Stimulated activated CD4-positive, alpha-beta T cell treated with anti-CD3 and anti-CD28 coated beads, Interleukin-1b, Interleukin-23, amount 100 ng/mL, for 1 hour (primary cell): ENCODE measurements around the gene TOX2.

ENCODE experiments used
- DNase-seq, 2 donors: peaks; one replicate each; pipeline ENCODE4 v3.0.0-alpha.2; 2020; ENCODE audit warnings: low read depth in 2 of 2

Gene TOX2

DNA sequence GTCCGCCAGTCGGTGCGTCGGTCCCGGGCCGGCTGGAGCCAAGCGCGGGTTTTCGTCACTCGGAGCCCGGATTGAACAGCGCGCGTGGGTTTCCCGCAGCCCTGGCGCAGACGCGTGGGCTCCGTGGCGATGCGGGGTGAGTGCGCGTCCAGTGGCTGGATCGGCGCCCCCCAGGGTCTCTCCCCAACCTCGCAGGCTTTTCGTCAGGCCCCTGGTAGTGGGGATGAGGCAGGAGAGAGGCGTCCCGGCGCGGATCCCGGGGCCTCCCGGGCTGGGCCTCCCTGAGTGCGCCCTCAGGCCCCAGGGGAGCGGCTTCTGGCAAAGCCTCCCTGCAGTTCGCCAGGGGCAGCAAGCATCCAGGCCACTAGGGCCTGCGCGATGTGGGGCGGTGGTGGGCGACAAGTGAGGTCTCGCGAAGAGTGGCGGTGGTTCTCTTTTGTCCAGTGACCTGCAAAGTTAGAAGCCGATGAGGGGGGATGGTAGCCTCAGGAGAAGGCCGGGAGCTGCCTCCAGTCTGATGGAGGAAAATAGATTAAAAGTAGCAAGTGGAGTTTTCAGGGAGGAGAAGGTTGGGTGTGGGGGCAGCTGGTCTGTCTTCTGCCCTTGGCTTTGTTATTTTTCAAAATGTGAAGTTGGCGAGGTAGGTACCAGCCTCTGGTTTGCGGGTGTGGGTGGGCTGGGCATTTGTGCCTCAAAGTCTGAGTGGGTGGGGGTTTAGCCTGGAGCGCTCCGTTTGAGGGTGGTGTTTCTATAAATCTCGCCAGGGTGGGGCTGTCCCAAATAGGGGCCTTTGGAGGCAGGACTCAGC, 1.6 kb downstream of the TOX2 start:
- no peak for DNase-seq

DNA sequence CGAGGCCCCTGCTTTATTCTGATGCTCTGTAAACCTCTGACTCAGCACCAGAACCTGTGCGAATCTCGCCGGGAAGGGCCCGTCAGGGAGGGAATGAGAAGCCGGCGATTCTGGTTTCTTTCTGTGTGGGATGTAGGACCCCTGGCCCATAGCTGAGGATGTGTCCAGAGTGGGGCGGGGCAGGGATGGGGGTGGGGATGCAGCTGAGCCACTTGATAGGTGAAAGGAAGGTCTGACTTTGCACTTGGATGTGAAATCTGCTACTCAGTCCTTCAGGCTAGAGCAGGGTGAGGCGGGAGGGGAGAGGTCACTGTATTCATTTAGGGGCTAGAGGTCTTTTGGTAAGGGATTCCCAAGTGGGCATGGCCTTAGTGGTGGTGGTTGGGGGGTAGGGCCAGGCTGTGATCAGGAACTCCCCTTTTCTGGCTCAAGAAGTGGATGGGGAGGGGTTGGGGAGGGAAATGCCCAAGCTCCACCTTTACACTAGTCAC, 2.3 kb downstream of the TOX2 start:
- no peak for DNase-seq

DNA sequence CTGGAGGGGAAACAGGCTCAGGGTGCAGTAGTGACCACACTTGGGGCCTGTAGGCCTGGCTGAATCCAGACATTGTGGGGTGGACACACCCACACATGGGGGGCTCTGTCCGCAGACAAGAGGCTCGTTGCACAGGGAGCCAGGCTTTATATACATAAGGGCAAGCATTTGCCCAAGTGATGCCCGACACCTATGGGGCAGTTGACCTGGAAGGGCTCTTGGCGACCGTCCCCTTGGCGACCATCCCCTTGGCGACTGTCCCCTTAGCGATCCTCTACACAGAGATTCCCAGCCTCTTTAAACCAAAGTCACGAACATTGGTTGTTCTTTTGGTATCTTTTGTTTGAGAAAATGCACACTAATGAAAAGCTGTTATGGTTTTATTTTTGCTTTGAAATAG, 2.7 kb downstream of the TOX2 start:
- no peak for DNase-seq

DNA sequence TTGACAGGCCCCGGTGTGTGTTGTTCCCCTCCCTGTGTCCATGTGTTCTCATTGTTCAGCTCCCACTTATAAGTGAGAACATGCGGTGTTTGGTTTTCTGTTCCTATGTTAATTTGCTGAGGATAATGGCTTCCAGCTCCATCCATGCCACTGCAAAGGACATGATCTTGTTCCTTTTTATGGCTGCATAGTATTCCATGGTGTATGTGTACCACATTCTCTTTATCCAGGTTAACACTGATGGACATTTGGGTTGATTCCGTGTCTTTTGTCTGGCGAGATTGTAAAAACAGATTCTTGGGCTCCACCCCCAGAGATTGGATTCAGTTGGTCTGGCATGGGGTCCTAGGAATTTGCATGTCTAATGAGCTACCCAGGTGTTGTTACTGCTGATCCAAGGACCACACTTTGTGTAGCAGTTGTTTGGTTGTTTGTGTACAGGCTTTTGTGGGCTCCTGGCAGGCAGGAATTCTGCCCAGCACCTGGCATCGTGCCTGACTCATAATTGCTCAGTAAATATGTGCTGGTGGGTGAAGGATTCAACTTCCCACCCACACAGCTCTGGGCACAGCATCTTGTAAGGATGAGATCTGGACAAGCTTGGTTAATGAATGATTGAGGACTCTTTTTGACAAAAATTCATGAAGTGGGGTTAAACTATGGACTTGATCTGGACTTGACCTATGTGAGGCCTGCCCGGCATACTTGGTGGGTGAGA, 5.2 kb downstream of the TOX2 start:
- no peak for DNase-seq

DNA sequence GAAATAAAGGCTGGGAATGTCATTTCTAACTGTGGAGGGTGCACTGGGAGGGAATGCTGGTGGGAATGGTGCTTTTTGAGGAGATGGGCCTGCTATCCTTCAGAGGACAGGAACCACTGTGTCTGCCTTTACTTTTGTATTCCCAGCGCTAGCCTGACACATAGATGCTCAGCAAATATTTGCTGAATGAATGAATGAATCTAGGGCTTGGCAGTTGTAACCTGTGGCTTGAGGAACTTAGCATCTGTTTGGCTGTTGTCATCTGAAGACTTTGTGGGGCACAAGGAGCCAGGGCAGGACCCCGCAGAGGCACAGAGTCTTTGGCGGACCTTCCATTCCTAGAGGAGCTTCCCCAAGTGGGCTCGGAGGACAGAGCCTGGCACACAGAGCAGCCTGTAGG, 6.1 kb downstream of the TOX2 start:
- no peak for DNase-seq

DNA sequence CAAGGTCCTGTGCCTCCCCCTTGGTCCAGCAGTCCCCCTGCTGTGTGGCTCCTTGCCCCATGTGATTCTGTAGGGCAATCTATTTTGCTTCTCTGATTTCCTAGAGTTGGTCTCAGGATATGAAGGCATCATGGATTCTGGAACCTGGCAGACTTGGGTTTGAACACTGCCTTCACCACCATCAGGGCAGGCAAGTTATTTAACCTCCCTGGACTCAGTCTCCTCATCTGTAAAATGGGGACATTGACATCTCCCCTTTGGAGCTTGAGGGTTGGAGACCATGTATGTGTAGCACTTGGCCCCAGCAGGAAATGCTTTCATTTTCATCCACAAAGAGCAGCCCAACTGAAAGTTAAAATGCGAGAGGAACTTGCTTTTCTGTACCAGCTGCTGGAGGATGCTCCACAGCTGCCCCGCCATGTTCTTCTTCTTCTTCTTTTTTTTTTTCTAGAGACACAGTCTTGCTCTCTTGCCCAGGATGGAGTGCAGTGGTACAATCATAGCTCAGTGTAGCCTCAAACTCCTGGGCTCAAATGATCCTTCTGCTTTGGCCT, 6.7 kb downstream of the TOX2 start:
- DNase-seq = no peak

DNA sequence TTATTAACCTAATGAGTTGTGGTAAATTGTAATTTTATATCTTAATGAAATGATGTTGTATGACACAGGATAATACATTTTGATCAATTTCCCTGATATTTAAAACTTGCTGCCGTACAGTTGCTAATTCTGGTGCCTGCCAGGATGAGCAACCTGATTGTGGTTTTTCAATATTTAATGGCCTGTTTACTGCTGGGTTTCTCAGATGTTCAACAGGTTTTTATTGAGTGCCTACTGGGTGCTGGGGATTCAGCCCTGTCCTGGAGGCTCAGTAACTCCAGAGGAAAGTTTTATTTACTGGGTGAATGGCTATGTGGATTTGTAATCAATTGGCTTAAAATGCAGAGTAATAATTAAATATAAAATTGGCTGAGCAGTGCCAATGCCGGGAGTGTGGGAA, 8.0 kb downstream of the TOX2 start:
- no peak for DNase-seq

DNA sequence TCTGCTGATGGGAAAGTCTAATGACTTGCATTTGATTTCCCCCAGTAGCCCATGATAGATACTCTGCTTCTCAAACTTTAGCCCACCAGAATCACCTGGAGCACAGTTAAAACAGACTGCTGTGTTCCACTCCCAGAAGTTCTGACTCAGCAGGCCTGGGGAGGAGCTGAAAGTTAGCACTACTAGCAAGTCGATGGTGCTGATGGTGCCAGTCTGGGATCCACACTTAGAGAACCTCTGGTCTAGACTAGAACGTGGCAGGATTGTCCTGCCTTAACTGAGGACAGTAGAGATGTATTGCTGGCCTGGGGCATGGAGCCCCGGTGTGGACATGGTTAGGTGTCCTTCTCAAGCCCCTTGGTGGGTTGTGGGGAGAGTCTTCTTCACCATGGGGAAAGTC, 8.7 kb downstream of the TOX2 start:
- DNase-seq = no peak

DNA sequence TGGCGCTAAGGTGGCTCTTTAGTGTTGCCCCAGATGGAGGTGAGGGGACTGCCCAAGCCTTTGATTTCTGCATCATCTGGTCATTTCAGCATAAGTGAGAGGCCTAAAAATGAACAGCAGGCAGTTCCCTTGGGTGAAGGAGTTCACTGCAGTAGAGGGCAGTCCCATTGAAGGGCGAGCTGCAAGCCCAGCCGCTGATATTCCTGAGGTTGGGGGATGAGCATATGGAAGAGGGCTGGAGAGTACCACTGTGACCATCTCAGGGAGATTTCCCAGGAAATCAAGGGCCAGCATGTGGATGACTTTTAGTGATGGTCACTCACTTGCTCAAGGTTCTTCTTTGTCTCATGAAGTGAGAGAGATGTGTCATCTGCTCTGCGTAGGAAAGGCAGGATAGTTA, 9.3 kb downstream of the TOX2 start:
- DNase-seq = no peak

DNA sequence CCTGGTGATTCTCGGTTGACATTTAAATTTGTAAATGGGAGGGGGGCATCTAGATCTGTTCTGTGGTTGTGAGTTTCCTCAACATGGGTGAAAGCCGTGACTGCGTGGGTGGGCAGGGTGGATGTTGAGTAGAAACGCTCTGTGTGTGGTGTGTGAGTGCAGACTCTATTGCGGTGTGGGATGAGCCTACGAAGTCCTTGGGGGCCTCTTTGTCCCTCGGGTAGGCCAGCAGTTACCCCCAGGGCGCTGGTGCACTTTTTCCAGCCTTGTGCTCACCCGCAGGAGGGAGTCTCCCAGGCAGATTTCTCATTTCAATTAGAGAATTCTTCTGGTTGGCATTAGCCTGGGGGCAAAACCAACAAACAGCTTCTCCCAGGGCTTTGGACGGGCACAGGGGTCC, 10.6 kb downstream of the TOX2 start:
- DNase-seq = peak in 1 of 2 donors; percentile 55

DNA sequence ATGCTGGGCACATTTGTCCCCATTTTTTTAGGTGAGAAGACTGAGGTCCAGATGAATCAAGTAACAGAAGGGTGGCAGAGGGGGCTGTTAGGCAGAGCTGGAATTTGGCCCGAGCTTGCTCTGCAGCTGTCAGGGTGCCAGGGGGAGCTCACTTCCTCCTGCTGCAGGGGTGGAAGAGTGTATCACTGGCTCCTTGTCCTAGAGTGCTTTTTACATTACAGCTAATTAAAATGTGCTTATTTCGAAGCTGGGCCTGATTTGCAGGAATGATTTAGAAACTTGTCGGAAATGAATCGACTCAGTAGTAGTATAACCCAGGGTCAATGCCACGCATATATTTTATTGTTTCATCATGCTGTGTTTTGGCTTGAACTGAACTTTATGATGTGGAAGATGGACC, 11.1 kb downstream of the TOX2 start:
- no peak for DNase-seq

DNA sequence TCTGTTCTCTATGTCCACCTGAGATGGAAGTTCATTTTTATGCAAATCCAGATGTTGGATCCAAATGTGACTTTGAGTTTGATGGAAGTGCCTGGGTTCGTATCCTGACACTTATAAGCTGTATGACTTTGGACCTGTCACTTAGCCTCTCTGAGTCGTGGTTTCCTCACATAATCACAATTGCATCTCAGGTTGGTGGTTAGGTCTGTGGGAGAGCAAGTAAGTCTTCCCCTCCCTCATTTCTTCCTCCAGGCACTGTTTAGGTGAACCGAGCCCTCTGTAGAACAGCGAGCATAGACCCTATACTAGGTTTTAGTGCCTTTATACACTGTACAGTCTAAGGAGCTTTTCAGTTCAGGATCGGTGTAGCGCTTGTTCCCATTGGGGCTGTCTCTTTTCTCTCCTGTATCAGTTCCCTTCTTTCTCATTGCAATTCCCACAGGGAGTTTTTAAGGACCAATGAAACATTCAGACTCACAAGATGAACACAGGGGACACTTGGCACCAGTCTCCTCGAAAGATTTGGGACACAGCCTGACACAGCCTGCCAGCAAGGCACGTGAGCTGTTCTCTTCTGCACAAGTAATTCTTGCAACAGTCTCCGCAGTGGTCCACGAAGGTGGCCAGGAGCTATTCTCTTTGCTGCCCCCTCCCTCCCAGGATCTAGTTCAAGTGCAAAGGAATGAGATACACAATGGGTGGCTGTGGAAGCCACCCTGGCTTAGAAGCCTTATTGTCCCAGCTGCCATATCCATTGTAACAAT, 11.8 kb downstream of the TOX2 start:
- DNase-seq = no peak

DNA sequence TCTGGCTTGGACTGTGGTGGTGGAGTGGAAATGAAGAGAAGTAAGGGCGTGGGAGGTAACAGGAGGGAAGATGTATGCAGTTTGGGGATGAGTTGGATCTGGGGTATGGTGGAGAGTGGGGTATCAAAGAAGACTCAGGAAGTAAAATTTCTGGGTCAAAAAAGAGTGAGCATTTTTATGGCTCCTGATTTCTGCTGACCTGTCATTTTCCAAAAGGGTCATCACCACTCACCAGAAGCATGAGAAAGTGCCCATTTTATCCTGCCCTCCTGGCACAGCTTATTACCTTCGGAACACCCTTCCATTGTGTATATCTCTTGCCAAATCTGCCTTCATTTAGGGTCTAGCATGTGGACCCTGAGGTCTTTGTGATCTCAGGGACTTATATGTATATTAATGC, 17.3 kb downstream of the TOX2 start:
- DNase-seq = no peak

DNA sequence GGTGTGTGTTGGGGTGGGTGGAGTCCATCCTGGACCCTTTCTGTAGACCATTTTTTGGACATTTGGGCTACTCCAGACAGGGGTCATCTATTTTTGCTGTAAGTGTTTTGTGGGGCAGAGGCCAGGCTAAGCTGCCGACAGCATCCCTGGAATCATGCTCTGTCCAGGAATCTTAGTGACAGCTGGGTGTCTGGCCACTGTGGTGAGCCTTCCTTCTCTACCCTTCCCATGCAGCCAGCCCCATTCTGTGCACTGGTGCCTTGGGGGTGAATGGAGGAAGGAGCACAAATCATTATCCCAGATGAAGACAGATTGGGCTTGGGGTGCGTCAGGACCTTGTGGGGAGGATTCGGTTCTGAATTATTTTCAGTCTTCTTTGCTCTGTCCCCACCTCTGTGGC, 20.2 kb downstream of the TOX2 start:
- no peak for DNase-seq

DNA sequence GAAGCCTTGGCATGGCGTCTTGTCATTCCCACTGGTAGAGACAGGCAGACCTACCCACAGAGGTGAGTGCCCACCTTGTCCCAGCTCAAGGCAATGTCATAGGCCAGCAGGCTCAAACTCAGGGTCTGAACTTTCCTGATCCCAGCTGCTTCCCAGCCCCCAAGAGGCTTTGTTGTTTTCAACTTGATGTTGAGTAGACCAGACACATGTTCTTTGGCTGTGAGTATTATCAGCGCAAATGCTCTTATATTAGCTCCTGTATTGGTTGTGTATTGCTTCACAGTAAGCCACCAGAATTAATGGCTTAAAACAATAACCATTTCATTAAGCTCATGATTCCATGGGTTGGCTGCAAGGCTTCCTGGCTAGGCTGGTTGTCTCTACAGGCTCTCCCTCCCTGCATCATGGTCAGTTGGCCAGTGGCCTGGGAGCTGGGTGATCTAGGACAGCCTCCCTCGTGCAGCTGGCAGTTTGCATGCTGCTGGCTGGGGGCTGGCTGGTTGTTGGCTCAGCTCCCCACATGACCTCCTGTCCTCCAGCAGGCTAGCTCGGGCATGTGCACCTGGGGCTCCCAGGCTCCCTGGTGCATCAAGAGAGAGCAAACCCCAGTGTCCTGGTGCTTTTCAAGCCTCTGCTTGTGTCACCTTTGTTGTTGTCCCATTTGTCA, 21.6 kb downstream of the TOX2 start:
- no peak for DNase-seq

DNA sequence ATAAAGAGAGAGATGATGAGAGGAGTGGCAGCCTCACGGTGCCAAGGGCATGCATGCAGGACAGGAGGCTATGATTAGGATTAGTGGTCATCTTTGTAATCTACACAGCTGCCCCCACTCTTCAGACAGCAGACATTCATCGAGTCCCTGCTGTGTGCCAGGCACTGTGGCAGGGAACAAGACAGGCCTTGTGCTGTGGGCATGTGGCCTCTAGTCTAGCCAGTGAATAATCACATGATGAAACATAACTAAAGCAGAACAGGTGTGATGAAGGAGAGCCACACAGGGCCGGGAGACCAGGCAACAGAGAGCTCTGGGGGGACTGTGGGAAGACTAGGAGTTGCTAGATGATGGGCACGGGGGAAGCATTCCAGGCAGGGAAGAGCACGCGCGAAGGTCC, 22.2 kb downstream of the TOX2 start:
- DNase-seq = no peak

DNA sequence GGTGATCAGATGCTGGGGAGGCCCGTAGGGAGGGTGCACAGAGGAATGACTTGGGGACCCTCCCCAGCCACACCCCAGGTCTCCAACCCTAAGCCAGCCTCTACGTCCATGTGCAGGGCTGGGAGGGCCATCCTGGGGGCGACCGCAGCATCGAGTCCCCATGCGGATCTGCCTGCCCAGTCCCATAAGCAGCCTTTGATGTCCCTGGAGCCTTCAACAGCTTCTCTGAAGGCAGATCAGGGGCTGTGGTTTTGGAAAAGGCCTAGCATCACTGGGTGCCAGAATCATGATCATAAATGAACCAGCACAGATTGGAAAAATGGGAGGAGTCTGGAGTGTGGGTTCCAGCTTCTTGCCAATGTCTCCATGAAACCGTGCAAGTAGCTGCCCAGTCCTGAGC, 22.9 kb downstream of the TOX2 start:
- DNase-seq = no peak

DNA sequence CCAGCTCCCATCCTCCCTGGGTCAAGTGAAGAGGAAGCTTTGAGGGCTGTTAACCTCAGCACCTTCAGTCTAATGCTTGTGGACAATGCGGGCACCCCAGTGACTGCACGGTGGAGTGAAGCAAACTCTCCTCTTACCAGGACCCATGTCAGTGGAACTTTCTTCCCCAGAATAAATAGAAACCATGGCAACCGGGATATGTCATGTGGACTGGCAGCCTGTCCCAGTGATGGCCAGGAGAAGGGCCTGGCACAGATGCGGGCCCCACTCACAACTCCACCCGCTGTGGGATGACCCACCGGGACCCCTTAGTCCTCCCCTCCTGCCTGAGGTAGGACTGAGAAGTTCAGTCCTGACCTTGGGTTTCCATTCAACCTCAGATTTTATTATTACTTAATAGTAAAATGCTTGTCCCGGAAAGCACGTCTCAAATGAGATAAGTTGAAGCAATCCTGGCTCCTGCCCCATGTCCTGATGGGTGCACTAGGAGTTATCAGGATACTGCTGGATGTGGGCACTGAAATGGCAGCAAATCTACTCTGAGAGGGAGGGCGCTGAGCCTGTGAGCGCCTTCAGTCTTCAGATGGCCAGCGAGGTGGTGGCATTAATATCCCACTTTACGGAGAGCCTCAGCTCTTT, 23.5 kb downstream of the TOX2 start:
- DNase-seq = no peak

DNA sequence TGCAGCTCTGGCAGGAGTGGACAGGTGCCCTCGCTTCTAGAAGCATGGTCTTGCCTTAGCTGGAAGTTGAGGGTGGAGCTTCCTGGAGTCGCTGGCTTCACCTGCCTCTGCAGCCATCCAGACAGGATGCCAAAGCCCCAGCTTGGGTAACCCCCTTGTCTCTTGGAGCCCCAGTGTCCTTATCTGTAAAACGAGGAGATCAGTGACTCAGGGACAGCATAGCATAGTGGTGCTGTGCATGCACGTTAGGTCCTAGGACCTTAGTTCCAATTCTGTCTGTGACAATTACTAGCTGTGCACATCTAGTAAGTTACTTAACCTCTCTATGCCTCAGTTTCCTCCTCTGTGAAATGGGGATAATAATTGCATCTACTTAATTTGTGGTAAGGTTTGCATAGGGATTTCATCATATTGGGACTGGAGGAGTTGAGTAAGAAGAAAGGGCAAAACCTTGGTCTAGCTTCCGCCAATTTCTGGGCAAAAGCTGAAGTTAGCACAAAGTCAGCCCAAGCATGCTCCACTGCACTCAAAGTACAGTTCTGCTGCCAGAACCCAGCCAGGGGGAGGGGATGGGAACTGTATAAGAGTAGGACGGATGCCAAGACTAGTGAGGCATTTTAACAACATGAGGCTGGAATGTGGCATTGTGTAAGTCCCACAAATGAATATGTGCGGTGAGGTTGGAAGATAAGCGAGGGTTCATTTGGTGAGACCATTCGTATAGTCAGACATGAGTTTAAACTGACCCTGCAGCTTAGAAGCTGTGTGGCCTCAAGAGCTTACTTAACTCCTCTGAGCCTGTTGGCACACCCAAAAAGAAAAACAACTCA, 24.5 kb downstream of the TOX2 start:
- no peak for DNase-seq

DNA sequence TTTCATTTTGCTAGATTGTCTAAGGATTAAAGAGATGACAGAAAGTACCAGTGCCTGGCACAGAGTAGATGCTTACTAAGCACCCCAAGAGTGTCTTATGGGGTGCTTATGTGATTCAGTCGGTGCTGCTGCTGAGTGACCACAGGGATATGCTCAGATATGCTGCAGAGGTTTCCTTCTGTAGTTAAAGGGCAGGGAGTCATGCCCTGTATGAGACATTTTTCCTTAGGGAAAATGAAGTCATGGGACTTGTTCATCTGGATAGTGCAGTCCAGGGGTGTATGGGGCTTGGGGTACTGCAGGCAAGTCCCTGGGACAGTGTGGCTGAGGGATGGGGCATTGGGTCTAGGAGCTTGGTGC, 25.1 kb downstream of the TOX2 start:
- no peak for DNase-seq
